ENCODE data around the gene TMEM176A. TPM values are rescaled to one million over a fixed set of nuclear protein-coding genes. Genes with fewer than 3 reads are reported as not detected.

TMEM176A gene
- total RNA-seq, 4 donors from 2014 or later = 7.7 to 48.2 (median 17.0) TPM

GRCh38 chr7:150831851-150832250, 31.3 kb downstream of the TMEM176A start:
- TF ChIP-seq CTCF (IDR thresholded peaks at IDR 0.05) (no peak), POLR2A (IDR thresholded peaks at IDR 0.05) (no peak)
- intact Hi-C loops (cut with DNase I; ENCODE audit: low total_unique reads) = no loop called here
- no peaks in the 10 kb centered on the region for H3K27me3 ChIP-seq
- no peak for DNase-seq
- no peak overlapping the region for H3K27ac ChIP-seq
- H3K9me3 ChIP-seq = no peaks in the 10 kb centered on the region
- H3K36me3 ChIP-seq = no peaks in the 10 kb centered on the region
- H3K4me1 ChIP-seq = no peaks in the 10 kb centered on the region
- H3K4me3 ChIP-seq = no peak overlapping the region

- no peaks in the 10 kb centered on the region for H3K36me3 ChIP-seq
- no peaks in the 10 kb centered on the region for H3K27me3 ChIP-seq
Observed at GRCh38 chr7:150835019-150835418, 34.5 kb downstream of the TMEM176A start.

GRCh38 chr7:150835702-150836280, 35.2 kb downstream of the TMEM176A start:
- H3K4me1 ChIP-seq = no peaks in the 10 kb centered on the region
- intact Hi-C loops (cut with DNase I; ENCODE audit: low total_unique reads) = no loop called here
- no peak overlapping the region for H3K4me3 ChIP-seq
- no peak overlapping the region for H3K27ac ChIP-seq
- TF ChIP-seq POLR2A (IDR thresholded peaks at IDR 0.05) = no peak
- TF ChIP-seq CTCF (IDR thresholded peaks at IDR 0.05) = no peak
- H3K36me3 ChIP-seq = no peaks in the 10 kb centered on the region
- H3K9me3 ChIP-seq = no peaks in the 10 kb centered on the region
- DNase-seq = no peak
- H3K27me3 ChIP-seq = no peaks in the 10 kb centered on the region

More at GRCh38 chr7:150835019-150835418, 34.5 kb downstream of the TMEM176A start:
- no peak for DNase-seq
- intact Hi-C loops (cut with DNase I; ENCODE audit: low total_unique reads) = no loop called here
- Histone ChIP-seq H3K4me3 (no peak overlapping the region), H3K27ac (no peak overlapping the region), H3K9me3 (no peaks in the 10 kb centered on the region), H3K4me1 (no peaks in the 10 kb centered on the region)
- TF ChIP-seq CTCF (IDR thresholded peaks at IDR 0.05) (no peak), POLR2A (IDR thresholded peaks at IDR 0.05) (no peak)

- DNase-seq = no peak
- Histone ChIP-seq H3K27ac (no peak overlapping the region), H3K36me3 (no peaks in the 10 kb centered on the region), H3K27me3 (no peaks in the 10 kb centered on the region), H3K9me3 (no peaks in the 10 kb centered on the region), H3K4me1 (no peaks in the 10 kb centered on the region), H3K4me3 (no peak overlapping the region)
- TF ChIP-seq CTCF (IDR thresholded peaks at IDR 0.05) (no peak), POLR2A (IDR thresholded peaks at IDR 0.05) (no peak)
- intact Hi-C loops (cut with DNase I; ENCODE audit: low total_unique reads) = no loop called here
Observed at GRCh38 chr7:150838965-150839650, 38.5 kb downstream of the TMEM176A start.

- Histone ChIP-seq H3K27ac (no peak overlapping the region), H3K9me3 (no peaks in the 10 kb centered on the region), H3K27me3 (no peaks in the 10 kb centered on the region), H3K4me3 (no peak overlapping the region), H3K36me3 (no peaks in the 10 kb centered on the region), H3K4me1 (no peaks in the 10 kb centered on the region)
- intact Hi-C loops (cut with DNase I; ENCODE audit: low total_unique reads) = no loop called here
- TF ChIP-seq POLR2A (IDR thresholded peaks at IDR 0.05) (no peak), CTCF (IDR thresholded peaks at IDR 0.05) (no peak)
- DNase-seq = no peak
Observed at GRCh38 chr7:150842018-150842417, 41.4 kb downstream of the TMEM176A start.
